Mesendoderm (in vitro differentiated cells): ENCODE measurements around the gene CAND2.

Experiments used
- DNase-seq: peaks from one replicate; pipeline ENCODE4 v3.0.0; 2013
- H2AK5ac ChIP-seq: 2 replicates; pipeline ENCODE4 v1.6.1; 2013; ENCODE audit warnings: low read length, inconsistent platforms
- H2BK120ac ChIP-seq: 2 replicates; pipeline ENCODE4 v1.6.1; 2013; ENCODE audit warnings: low read depth, mild to moderate bottlenecking, low read length, moderate library complexity, mixed read lengths
- H2BK15ac ChIP-seq: replicated peaks from 2 replicates; pipeline ENCODE4 v1.6.1; 2013; ENCODE audit warnings: low read depth, mild to moderate bottlenecking, moderate library complexity
- H2BK5ac ChIP-seq: 2 replicates; pipeline ENCODE4 v1.6.1; 2013; ENCODE audit warnings: low read length, inconsistent platforms
- H3K18ac ChIP-seq: 2 replicates; pipeline ENCODE4 v1.6.1; 2013; ENCODE audit warnings: mild to moderate bottlenecking, low read length, mixed read lengths
- H3K23ac ChIP-seq: one replicate; pipeline ENCODE4 v1.6.1; 2013; ENCODE audit warnings: low read length
- H3K27ac ChIP-seq: 2 replicates; pipeline ENCODE4 v1.5.1; 2013; ENCODE audit warnings: low read depth, mild to moderate bottlenecking, inconsistent platforms, low read length, moderate library complexity
- H3K27me3 ChIP-seq: 2 replicates; pipeline ENCODE4 v1.6.1; 2013; ENCODE audit warnings: low read length, control low read depth, mild to moderate bottlenecking, inconsistent platforms; ENCODE audit not compliant: insufficient read depth, poor library complexity
- H3K36me3 ChIP-seq: 2 replicates; pipeline ENCODE4 v1.6.1; 2013; ENCODE audit warnings: low read length, inconsistent platforms; ENCODE audit not compliant: control insufficient read depth, insufficient read depth
- H3K4ac ChIP-seq: one replicate; pipeline ENCODE4 v1.6.1; 2013; ENCODE audit warnings: low read depth, mild to moderate bottlenecking, low read length, moderate library complexity
- H3K4me1 ChIP-seq: 2 replicates; pipeline ENCODE4 v1.6.1; 2013; ENCODE audit warnings: low read depth, low read length, inconsistent platforms; ENCODE audit not compliant: control insufficient read depth
- H3K4me2 ChIP-seq: 2 replicates; pipeline ENCODE4 v1.6.1; 2013; ENCODE audit warnings: low read length
- H3K4me3 ChIP-seq: 2 replicates; pipeline ENCODE4 v1.5.1; 2013; ENCODE audit warnings: mild to moderate bottlenecking, low read length
- H3K56ac ChIP-seq: one replicate; pipeline ENCODE4 v1.6.1; 2013; ENCODE audit warnings: low read length
- H3K79me1 ChIP-seq: 2 replicates; pipeline ENCODE4 v1.6.1; 2013; ENCODE audit warnings: low read length, inconsistent platforms
- H3K79me2 ChIP-seq: 2 replicates; pipeline ENCODE4 v1.6.1; 2013; ENCODE audit warnings: mild to moderate bottlenecking, low read length; ENCODE audit not compliant: control insufficient read depth, insufficient read depth
- H3K9ac ChIP-seq: 2 replicates; pipeline ENCODE4 v1.6.1; 2013; ENCODE audit warnings: low read length, inconsistent platforms
- H4K5ac ChIP-seq: one replicate; pipeline ENCODE4 v1.6.1; 2013; ENCODE audit warnings: low read length
- H4K8ac ChIP-seq: one replicate; pipeline ENCODE4 v1.6.1; 2013; ENCODE audit warnings: low read depth, mild to moderate bottlenecking, control low read depth, low read length, moderate library complexity
- WGBS: extraction: QIAGEN DNeasy Blood & Tissue Kit; methylation state at CpG from one replicate; pipeline ENCODE4 v1.1.7; 2013; ENCODE audit warnings: low lambda C conversion rate, missing lambda C conversion rate; ENCODE audit not compliant: insufficient coverage; ENCODE audit errors: extremely low coverage; 5-methylcytosine and 5-hydroxymethylcytosine counted together

The CAND2 gene

DNA sequence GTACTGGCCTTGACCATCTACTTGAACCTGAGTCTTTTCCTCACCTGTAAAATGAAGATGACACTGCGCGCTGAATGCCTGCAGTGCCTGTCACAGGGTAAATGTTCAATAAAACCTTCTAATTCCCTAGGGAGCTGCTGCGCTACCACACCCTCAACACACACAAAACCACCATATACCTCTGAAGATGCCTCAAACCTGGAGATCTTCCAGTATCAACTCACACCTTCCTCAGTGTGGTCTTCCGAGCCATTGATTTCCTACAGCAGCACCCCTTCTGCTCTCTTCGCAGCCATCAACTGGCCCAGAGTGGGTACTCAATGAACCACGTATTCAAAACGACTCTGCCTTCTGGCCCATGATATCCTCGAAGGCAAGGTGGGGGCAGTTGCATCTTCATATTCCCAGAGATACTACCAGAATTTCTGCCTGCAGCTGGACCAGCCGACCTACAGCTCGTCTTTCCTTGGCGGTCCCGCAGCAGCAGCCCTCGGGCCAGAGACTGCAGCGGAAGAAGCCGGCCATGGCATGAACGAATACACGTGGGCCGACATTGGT lies 44.2 kb downstream of the CAND2 start:
- Histone ChIP-seq H3K4me2 (peak overlapping the region; percentile 95), H3K4me1 (peaks cover 9% of the 10 kb centered on the region), H3K9ac (peak overlapping the region; percentile 98), H3K79me1 (peaks cover 15% of the 10 kb centered on the region), H4K8ac (peak overlapping the region; percentile 14), H2AK5ac (peak overlapping the region; percentile 6), H3K4me3 (peak overlapping the region; percentile 94), H3K36me3 (peaks cover 18% of the 10 kb centered on the region), H2BK5ac (peak overlapping the region; percentile 25), H3K79me2 (peaks cover 50% of the 10 kb centered on the region), H2BK120ac (no peak overlapping the region), H3K18ac (peak overlapping the region; percentile 31), H4K5ac (no peak overlapping the region), H3K23ac (peak overlapping the region; percentile 39), H3K27ac (no peak overlapping the region), H3K27me3 (no peaks in the 10 kb centered on the region), H3K4ac (peak overlapping the region; percentile 89), H3K56ac (peak overlapping the region; percentile 95), H2BK15ac (no peak overlapping the region)
- WGBS: no CpG with 5 or more reads among the region's 18 CpGs
- no peak for DNase-seq

DNA sequence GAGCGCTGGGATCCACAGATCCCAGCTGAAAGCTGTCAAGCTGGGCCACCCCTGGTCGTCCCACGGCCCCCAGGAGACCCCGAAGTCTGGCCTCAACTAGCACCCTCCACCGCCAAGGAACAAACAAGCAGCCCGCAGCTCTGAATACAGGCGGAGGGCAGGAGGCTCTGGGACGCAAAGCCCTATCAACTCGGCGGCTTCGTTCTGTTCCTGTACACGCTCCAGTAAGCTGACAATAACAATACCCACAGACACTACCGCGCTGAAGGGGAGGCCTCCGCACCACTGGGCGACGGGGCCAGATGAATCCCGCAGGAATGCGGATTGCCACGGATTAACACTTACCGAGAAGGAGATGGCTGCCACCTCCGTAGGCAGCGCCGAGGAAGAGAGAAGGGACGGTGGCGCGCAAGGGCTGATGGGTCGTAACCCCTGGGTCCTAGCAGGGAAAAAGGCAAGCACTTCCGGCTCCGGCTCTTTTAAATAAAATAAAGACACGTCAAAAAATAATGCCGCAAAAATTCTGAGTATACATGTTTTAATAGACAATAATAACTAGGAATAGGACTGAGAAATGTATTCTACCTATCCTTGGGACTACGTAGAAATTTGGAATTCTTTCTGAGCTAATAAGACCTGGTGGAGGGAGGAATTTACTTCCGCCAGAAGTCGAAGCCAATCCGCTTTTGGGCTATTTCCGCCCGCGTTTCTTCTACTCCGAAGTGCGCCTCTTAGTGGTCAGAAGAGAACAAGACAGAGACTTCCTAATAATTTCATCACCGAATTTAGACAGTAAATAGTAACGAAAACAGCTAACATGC lies 44.9 kb downstream of the CAND2 start, which contains the start of gene RPL32:
Gene RPL32 (minus strand): TSS at position 417 of the 821 bp plus-strand sequence. CDS start 1,328 bp downstream, outside the sequence.
- no peaks in the 10 kb centered on the region for H3K27me3 ChIP-seq
- H2BK15ac ChIP-seq: no peak within 1 kb of the TSS
- H3K4me2 ChIP-seq: peak within 1 kb of the TSS; percentile 95
- peak within 1 kb of the TSS; percentile 94 for H3K4me3 ChIP-seq
- H3K27ac ChIP-seq: no peak within 1 kb of the TSS
- no CpG with 5 or more reads among the region's 43 CpGs for WGBS
- H2BK120ac ChIP-seq: no peak within 1 kb of the TSS
- H2BK5ac ChIP-seq: peak within 1 kb of the TSS; percentile 25
- peak within 1 kb of the TSS; percentile 39 for H3K23ac ChIP-seq
- peak; percentile 97 for DNase-seq
- peak within 1 kb of the TSS; percentile 14 for H4K8ac ChIP-seq
- H3K36me3 ChIP-seq: peaks cover 14% of the 10 kb centered on the region
- H3K18ac ChIP-seq: peak within 1 kb of the TSS; percentile 31
- no peak within 1 kb of the TSS for H4K5ac ChIP-seq
- peaks cover 49% of the 10 kb centered on the region for H3K79me2 ChIP-seq
- peak within 1 kb of the TSS; percentile 98 for H3K9ac ChIP-seq
- peak within 1 kb of the TSS; percentile 95 for H3K56ac ChIP-seq
- peaks cover 9% of the 10 kb centered on the region for H3K4me1 ChIP-seq
- H3K4ac ChIP-seq: peak within 1 kb of the TSS; percentile 89
- peaks cover 12% of the 10 kb centered on the region for H3K79me1 ChIP-seq
- peak within 1 kb of the TSS; percentile 6 for H2AK5ac ChIP-seq

DNA sequence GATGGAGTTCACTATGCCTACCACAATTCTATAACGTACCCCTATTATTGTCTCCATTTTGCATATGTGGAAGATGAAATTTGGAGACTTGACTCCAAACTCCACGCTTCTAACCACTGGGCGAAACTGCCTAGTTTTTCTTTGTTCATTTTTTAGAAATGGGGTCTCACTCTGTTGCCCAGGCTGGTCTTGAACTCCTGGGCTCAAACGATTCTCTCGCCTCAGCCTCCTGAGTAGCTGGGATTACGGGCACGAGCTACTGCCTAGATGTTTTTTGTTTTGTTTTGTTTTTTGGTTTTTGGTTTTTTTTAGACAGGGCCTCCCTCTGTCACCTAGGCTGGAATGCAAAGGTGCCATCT lies 45.5 kb downstream of the CAND2 start:
- H3K79me1 ChIP-seq: peaks cover 8% of the 10 kb centered on the region
- no peak overlapping the region for H2BK15ac ChIP-seq
- H3K4me3 ChIP-seq: no peak overlapping the region
- H3K9ac ChIP-seq: no peak overlapping the region
- no peak for DNase-seq
- no peak overlapping the region for H3K23ac ChIP-seq
- no peaks in the 10 kb centered on the region for H3K27me3 ChIP-seq
- H3K56ac ChIP-seq: peak overlapping the region; percentile 18
- no peak overlapping the region for H4K5ac ChIP-seq
- H2BK5ac ChIP-seq: no peak overlapping the region
- peaks cover 10% of the 10 kb centered on the region for H3K36me3 ChIP-seq
- H3K18ac ChIP-seq: no peak overlapping the region
- no peak overlapping the region for H3K4me2 ChIP-seq
- H2AK5ac ChIP-seq: no peak overlapping the region
- no peak overlapping the region for H2BK120ac ChIP-seq
- WGBS: no CpG with 5 or more reads among the region's 7 CpGs
- H3K27ac ChIP-seq: no peak overlapping the region
- no peak overlapping the region for H3K4ac ChIP-seq
- no peak overlapping the region for H4K8ac ChIP-seq
- peaks cover 9% of the 10 kb centered on the region for H3K4me1 ChIP-seq
- H3K79me2 ChIP-seq: peaks cover 44% of the 10 kb centered on the region

DNA sequence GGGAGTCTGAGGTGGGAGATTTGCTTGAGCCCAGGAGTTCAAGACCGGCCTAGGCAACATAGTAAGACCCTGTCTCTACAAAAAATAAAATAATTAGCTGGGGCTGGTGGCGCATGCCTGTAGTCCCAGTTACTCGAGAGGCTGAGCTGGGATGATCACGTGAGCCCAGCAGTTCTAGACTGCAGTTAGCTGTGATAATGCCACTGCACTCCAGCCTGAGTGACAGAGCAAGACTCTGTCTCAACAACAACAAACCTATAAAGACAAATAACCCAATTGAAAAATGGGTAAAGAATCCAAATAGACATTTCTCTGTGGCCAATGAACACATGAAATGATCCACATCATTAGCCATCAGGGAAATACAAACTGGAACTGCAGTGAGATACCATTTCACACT lies 46.0 kb downstream of the CAND2 start:
- H3K27me3 ChIP-seq: no peaks in the 10 kb centered on the region
- no peak overlapping the region for H3K4ac ChIP-seq
- no peak overlapping the region for H2BK15ac ChIP-seq
- H3K4me3 ChIP-seq: no peak overlapping the region
- H3K4me2 ChIP-seq: no peak overlapping the region
- peaks cover 7% of the 10 kb centered on the region for H3K36me3 ChIP-seq
- no peak overlapping the region for H3K18ac ChIP-seq
- no peak overlapping the region for H3K23ac ChIP-seq
- peaks cover 4% of the 10 kb centered on the region for H3K79me1 ChIP-seq
- peaks cover 38% of the 10 kb centered on the region for H3K79me2 ChIP-seq
- WGBS: no CpG with 5 or more reads among the region's 4 CpGs
- no peak overlapping the region for H4K8ac ChIP-seq
- H2AK5ac ChIP-seq: no peak overlapping the region
- H3K56ac ChIP-seq: no peak overlapping the region
- DNase-seq: no peak
- H3K4me1 ChIP-seq: peaks cover 9% of the 10 kb centered on the region
- no peak overlapping the region for H2BK5ac ChIP-seq
- H3K27ac ChIP-seq: no peak overlapping the region
- no peak overlapping the region for H4K5ac ChIP-seq
- H3K9ac ChIP-seq: no peak overlapping the region
- no peak overlapping the region for H2BK120ac ChIP-seq

GRCh38 chr3:12845811-12846210 lies 49.3 kb downstream of the CAND2 start:
- Histone ChIP-seq H3K36me3 (no peaks in the 10 kb centered on the region), H4K5ac (no peak overlapping the region), H3K4me3 (no peak overlapping the region), H3K27me3 (no peaks in the 10 kb centered on the region), H2BK15ac (no peak overlapping the region), H3K56ac (no peak overlapping the region), H3K4ac (no peak overlapping the region), H2BK5ac (no peak overlapping the region), H2AK5ac (no peak overlapping the region), H2BK120ac (no peak overlapping the region), H3K79me2 (peaks cover 5% of the 10 kb centered on the region), H3K4me1 (no peaks in the 10 kb centered on the region), H3K79me1 (no peaks in the 10 kb centered on the region), H3K9ac (no peak overlapping the region), H3K4me2 (no peak overlapping the region), H4K8ac (no peak overlapping the region), H3K27ac (no peak overlapping the region), H3K23ac (no peak overlapping the region), H3K18ac (no peak overlapping the region)
- no CpG with 5 or more reads among the region's 1 CpG for WGBS
- no peak for DNase-seq
